Adipose tissue (tissue), 3 donors: Measurements from ENCODE around the gene PLA2G2D. TPM values are rescaled to one million over a fixed set of nuclear protein-coding genes. Genes with fewer than 3 reads are reported as not detected.

Source experiments
- H3K27ac ChIP-seq: one replicate; pipeline ENCODE4 v1.5.1; 2013; ENCODE audit warnings: low read depth, low read length
- WGBS, 3 donors: extraction: QIAGEN DNeasy Blood & Tissue Kit; methylation state at CpG; one replicate each; pipeline ENCODE4 v1.1.7; 2013; 5-methylcytosine and 5-hydroxymethylcytosine counted together
- polyA plus RNA-seq, 3 donors: library from polyadenylated mRNA; stranded (reverse); fragments of 200-250 nt; gene quantifications; one replicate each; pipeline ENCODE4 v1.2.3, GENCODE V29; 2013
- donor health status: healthy with polysubstance abuse.
- donor health status: Bipolar disorder and iron deficiency.
- donor health status: healthy.

PLA2G2D gene, protein sequence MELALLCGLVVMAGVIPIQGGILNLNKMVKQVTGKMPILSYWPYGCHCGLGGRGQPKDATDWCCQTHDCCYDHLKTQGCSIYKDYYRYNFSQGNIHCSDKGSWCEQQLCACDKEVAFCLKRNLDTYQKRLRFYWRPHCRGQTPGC
- under 1 TPM in 1 of 3 donors, not detected in 2; 0.01 TPM for polyA plus RNA-seq

DNA sequence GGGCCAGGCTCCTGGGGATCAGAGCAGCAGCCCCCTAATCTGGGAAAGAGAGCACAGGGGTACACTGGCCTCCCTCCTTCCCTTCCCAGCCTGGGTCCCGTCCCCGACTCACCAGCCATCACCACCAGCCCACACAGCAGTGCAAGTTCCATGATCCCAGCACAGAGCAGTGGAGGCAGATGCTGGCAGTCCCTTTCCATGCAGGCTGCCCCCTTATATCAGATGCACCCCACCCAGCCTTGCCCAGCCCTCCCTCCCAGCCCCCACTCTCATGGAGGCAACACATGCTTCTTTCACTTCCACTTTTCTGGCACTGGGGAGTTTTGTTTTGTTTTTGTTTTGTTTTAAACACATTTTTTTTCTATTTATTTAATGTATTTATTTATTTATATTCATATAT lies at the start of gene PLA2G2D:
Gene PLA2G2D, minus strand, starts transcription at position 190 of the 400 bp plus-strand sequence. Its CDS starts 38 bp downstream, at position 152.
- H3K27ac ChIP-seq, result no peak within 1 kb of the TSS
- 71 to 93% (median 80%) methylated on average over 2 of the region's 2 CpGs for WGBS, 3 donors

DNA sequence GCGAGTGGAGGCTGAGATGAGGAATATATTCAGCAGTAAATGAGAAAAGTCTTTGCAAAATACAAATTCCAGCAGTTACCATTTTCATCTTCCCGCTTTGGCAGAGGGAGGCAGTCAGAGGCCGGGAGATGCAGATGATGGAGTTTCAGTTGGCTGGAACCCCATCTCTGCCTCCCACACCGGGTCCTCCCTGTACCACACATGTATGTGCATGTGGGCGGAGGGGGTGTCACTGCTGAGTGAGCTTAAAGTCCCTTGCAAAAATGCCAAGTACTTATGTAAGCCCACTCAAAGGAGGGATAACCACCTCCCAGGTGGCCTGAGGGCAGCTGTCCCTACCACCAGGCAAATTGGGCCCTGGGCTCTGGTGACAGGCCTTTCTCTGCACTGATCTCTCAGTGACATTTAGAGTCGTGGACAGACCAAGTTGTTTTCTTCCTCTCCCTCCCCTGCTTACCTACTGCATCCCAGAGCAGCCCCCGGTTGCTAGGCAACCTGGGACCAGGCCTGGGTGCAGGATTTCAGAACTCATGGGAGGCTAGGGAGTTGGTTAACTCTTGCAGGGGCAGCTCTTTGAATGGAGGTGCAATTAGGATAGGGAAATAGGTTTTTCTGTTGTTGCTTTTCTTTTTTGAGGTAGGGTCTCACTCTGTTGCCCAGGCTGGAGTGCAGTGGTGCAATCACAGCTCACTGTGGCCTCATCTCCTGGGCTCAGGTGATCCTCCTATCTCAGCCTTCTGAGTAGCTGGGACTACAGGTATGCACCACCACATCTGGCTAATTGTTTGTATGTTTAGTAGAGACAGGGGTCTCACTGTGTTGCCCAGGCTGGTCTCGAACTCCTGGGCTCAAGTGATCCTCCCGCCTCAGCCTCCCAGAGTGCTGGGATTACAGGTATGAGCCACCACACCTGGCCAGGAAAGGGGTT lies 49.5 kb upstream of the PLA2G2D start:
- 69 to 73% (median 72%) methylated on average over 9 of the region's 9 CpGs for WGBS, 3 donors

DNA sequence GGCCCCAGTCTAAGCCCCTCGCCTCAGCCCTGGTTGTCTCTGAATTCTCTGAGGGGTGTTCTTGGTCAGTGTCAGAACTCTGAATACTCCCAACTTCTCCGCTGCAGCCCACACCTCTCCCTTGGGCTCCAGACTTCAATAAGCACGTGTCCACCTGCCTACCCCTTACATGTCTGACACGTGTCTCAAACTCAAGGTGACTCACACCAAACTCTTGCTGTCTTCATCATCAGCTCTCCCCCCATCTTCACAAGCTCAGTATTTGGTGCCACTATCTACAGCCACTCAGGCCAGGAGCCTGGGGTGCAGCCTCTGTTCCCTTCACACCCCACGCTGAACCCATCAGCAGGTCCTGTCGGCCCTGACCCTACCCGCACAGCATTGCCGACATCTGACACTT lies 47.8 kb upstream of the PLA2G2D start:
- 66 to 93% (median 91%) methylated on average over 8 of the region's 8 CpGs for WGBS, 3 donors
- H3K27ac ChIP-seq, result no peak overlapping the region

More for the DNA sequence above, 49.5 kb upstream of the PLA2G2D start:
- no peak overlapping the region for H3K27ac ChIP-seq

DNA sequence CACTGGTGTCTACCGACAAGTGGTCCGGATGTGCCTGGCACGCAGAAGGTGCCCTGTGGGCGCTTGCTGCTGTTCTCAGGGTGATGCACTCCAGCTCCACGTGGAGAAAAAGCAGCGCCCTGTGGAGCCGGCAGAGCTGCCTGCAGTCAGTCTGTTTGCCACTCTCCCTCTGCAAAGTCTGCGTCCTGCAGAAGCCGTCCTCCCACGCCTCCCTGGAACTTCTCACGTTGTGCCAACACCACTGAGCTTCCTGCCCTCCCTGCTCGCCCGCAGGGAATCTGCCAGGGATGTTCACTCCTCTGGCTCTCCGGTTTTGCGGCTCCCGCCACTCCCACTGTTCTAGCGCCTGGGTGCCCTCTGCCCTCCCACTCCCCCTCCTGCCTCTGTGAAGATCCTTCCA lies 46.7 kb upstream of the PLA2G2D start:
- H3K27ac ChIP-seq, result no peak overlapping the region
- 59 to 61% (median 59%) methylated on average over 16 to 17 of the region's 17 CpGs for WGBS, 3 donors

DNA sequence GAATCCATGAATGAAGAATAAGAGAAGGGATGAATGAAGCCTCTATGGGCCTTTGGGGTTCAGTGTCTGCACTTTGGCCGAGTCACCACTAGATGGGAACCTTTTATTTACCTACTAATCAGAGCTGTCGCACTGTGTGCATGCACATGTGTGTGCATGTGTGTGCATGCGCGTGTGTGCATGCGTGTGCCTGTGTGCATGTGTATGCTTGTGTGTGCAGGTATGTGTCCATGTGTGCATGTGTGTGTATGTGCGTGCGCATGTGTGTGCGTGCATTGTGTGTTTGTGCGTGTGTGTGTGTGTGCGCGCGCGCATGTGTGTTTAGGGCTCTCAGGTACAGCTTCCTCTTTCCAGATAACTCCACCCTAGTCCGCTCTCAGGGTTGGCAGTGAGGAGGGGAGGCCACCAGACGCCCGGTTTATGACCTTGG lies 46.2 kb upstream of the PLA2G2D start:
- WGBS, 3 donors, result 79 to 85% (median 79%) methylated on average over 16 of the region's 16 CpGs
- no peak overlapping the region for H3K27ac ChIP-seq

DNA sequence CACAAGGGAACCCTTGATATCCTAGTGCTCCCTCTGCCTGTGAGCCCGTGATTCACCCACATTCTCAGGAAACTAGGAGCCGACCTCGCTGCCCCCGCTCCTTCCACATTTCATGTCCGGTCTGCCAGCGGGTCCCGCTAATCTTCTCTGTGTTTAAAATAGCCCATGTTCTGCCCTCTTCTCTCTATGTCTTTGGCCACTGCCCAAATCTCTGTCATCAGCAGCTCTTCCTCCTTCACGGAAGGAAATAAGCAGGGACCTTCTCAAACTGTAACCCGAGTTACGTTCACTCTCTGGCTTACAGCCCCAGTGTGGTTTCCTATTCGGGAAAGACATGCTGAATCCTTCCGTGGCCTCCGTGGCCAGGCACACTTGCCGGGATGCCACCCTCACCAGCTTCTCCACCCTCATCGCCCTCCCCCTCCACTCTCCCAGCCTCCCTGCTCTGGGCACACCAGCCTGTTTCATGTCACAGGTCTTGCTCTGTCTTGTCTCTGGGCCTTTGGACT lies 45.4 kb upstream of the PLA2G2D start:
- WGBS, 3 donors, result 54 to 79% (median 54%) methylated on average over 15 of the region's 15 CpGs
- no peak overlapping the region for H3K27ac ChIP-seq

DNA sequence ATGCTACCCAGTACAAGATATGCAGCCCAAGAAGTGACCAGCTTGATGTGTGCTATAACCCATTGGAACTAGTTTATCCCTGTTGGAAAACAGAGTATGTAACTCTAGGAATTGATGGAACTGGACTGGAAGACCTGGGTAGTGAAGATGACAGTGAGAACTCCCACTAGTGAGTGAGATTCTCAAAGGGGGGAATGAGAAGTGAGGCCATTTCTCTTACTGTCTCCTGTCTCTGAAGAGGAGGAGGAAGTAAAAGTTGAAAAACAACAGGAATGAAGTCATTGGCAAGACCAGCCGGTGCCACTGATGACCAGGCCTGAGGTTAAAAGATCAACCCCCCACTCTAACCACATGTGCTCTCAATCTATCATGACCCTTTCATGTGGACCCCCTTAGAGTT lies 40.7 kb upstream of the PLA2G2D start:
- no peak overlapping the region for H3K27ac ChIP-seq
- WGBS, 3 donors, result 56 to 82% (median 64%) methylated on average over 1 of the region's 1 CpG

DNA sequence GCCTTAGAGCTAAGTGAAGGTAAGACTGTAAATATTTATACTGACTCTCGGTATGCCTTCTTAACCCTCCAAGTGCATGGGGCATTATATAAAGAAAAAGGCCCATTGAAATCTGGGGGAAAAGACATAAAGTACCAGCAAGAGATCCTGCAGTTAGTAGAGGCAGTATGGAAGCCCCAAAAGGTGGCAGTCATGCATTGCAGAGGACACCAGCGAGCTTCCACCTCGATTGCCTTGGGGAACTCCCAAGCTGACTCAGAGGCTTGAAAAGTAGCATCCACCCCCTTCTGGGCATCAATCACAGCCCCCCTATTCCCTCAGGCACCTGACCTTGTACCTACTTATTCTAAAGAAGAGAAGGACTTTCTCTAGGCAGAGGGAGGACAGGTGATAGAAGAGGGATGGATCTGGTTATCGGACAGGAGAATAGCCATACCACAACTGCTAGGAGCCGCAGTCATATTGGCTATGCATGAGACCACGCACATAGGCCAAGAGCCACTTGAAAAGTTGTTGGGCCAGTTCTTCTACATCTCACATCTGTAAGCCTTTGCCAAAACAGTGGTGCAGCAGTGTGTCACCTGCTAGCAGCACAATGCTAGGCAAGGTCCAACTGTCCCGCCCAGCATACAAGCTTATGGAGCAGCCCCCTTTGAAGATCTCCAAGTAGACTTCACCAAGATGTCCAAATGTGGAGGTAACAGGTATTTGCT lies 39.2 kb upstream of the PLA2G2D start:
- WGBS, 3 donors, result 84 to 88% (median 84%) methylated on average over 7 of the region's 7 CpGs
- no peak overlapping the region for H3K27ac ChIP-seq

DNA sequence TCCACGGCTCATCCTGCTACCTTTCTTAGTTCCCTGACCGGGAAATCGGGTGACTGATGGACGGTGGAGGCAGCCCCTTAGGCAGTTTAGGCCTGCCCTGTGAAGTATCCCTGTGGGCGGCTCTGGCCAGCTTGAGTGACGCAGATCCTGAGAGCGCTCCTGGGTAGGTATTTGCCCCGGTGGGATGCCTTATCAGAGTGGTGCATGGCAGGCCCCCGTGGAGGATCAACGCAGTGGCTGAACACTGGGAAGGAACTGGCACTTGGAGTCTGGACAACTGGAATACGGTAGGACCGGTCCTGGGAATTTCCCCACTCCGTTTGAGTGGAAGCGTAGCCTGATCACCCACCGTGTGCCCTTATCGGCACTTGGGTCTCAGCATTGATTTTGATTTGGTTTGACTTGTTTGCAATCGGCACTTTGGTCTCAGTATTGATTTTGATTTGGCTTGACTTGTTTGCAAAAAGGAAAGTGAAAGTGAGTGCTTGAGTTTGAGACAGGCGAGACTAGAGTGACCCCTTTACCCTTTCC lies 35.0 kb upstream of the PLA2G2D start:
- WGBS, 3 donors, result 41 to 82% (median 81%) methylated on average over 18 of the region's 18 CpGs
- no peak overlapping the region for H3K27ac ChIP-seq

DNA sequence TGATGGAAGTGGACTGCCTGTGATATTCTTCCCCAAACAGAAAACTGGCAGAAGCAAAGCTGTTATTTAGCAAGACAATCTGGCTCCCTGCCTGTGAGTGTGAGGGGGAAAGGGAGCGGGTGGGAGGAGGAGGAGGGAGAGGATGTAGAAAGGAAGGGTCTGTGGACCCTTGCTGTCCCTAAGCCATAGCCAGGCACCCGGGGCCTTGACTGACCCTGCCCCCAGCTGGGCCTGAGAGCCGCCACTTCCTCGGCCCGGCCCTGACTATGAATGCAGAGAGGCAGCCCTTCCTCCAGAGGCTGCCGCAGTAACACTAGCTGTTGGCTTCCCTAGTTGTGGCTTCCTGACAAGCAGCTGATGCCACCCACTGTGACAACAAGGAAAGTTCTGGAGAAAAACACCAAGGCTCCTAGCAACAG lies 33.7 kb upstream of the PLA2G2D start:
- WGBS, 3 donors, result 32 to 69% (median 45%) methylated on average over 6 of the region's 6 CpGs
- H3K27ac ChIP-seq, result no peak overlapping the region

DNA sequence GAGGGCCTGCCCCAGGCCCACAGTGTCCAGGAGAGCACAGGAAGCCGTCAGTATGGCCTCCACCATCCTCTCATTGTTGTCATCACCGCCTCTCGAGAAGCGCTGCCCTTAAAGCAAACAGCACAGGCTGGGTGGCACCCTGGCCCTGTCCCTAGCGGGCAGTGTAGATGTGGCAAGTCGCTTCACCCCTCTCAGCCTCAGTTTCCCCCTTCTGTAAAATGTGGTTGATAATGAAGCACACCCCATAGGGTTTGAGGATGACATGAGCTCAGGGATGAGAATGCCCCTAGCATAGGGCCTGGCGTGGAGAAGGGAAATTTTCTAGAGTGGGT lies 33.2 kb upstream of the PLA2G2D start:
- no peak overlapping the region for H3K27ac ChIP-seq
- 50 to 61% (median 60%) methylated on average over 7 of the region's 7 CpGs for WGBS, 3 donors

DNA sequence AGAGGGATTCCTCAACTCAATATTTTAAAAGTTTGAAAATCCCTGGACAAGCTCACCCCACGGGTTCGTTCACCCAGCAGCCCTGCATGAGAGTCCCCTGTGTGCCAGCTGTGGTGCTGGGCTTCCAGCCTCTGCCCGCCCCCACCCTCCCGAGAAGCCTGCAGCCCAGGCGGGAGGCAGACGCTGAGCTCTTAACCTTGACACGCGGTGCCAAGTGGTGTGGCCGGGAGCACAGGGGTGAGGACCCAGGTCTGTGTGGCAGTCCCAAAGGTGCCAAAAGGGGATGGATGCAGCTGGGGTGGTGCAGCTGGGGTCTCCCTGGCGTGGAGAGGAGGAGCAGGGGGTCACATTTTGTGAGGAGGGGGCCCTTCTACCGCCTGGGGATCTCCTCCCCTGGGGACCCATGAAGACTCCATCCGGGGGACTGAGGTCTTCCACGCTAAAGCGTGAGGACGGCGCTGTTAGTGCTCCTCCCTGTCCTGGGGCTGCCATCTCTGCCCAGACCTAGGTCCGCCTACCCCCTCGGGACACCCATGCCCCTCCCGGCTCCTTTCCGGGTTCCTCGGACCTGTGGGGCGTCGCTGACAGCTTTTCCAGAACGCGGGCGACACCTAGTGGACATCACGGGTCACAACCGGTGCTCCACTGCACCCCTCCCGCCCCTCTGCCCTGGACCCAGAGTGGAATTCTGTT lies 32.7 kb upstream of the PLA2G2D start:
- no peak overlapping the region for H3K27ac ChIP-seq
- 3 to 11% (median 5%) methylated on average over 25 to 29 of the region's 29 CpGs for WGBS, 3 donors

DNA sequence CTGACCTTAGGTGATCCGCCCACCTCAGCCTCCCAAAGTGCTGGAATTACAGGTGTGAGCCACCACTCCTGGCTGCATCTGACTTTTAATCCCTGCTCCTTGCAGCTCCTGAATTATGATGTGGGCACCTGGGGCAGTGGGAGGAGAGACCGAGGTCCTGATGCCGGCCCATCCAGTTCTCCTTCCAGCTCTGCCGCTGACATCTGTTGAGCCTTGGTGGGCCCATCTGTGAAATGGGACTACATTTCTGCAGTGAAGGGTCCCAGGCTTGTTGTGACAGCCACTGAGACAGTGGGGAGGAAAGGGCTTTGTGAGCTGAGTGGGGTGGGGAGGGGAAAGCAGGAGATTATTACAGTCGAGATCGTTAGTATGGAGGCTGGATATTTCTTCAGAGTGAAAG lies 31.6 kb upstream of the PLA2G2D start:
- 84 to 90% (median 87%) methylated on average over 5 to 6 of the region's 6 CpGs for WGBS, 3 donors
- no peak overlapping the region for H3K27ac ChIP-seq

DNA sequence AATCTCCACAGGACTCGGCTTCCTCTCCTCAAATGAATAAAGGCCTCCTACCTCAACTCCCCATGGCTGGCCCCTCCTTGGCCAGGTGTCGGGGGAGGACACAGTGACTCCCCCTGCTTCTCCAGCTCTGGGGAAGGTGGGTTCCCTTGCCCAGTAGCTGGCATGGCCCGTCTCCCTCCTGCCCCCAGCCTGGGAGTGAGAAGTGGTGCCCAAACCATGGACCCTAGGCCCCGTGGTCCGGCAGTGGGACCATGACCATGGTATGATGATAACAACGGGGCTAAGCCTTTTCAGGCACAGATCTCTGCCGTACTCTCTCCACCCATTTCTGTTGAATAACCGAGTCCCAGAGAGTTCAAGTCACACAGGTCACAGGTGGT lies 31.0 kb upstream of the PLA2G2D start:
- WGBS, 3 donors, result 83 to 90% (median 84%) methylated on average over 8 of the region's 8 CpGs
- no peak overlapping the region for H3K27ac ChIP-seq

DNA sequence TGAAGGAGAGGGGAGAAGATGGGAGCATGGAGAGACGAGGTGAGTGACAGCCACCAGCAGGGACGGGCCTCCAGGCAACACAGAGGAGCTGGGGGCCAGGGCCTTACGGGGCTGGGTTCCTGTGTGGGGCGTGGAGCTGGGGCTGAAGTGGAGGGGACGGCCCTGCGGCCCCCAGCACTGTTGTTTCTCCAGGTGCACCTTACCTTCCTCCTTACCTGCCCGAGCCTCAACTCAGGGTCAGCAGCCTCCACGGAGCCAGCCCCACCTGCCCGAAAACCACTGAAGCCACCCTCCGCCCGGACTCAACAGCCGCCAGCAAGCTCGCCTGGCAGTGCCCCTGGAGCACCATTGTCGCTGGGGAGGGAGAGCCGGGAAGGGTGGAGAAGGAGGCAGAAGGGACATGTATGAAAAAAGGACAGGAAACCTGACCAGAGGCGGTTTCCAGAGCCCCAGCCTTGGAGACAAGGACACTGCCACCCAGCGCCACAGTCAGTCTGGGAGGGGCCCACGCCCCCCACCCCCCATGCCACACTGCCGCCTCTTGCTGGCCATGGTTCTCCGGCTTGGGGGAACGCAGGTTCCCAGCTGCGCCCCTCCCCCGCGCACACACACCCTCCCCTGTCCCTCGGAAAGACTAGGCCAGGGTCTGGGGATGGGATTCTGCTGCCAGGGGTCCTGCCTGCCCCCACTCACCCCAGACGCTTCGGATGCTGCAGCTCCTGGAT lies 30.4 kb upstream of the PLA2G2D start:
- no peak overlapping the region for H3K27ac ChIP-seq
- WGBS, 3 donors, result 77 to 88% (median 87%) methylated on average over 25 to 27 of the region's 27 CpGs

DNA sequence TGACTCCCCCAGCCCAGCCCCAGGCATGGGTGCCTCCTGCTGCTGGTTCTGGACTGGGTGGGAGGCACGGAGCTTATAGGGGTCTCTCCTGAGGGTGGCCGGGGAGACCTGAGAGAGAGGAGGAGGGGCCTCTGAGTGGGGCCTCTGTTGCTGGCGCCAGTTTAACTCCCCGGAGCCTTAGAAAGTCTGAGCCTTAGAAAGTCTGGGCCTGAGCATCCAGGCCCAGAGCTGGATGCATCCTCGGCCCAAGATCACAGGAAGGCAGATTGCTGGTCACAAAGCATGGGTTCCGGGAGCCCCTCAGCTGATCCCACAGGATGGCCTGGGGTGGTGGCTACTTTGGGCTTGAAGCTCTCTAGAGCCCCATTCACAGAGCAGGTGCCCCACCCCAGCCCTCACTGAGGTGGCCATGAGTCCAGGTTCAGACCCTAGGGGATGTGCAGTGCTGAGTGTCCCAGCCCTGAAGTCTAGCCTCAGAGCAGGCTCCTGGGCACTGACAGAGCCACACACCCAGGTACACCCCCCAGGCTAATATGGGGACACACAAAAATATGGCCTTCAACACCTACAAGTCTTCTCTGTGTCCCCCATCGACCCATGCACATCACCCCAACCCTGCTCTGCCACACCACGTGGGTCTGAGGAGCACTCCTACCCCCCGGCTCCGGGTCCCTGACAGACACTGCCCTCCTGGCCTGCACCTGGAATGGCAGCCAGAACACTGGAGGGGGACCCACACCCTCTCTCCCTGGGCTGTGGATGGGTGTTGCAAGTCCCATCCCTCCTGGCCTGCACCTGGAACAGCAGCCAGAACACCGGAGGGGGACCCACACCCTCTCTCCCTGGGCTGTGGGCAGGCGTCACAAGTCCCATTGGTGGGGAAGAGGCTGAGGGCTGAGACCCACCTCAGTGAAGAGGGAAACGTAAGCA lies 29.5 kb upstream of the PLA2G2D start:
- no peak overlapping the region for H3K27ac ChIP-seq
- 84 to 93% (median 88%) methylated on average over 12 to 13 of the region's 13 CpGs for WGBS, 3 donors
